HEK293 (cell line): ENCODE results near the gene NUP62.

ENCODE experiments used
- CTCF ChIP-seq: fragments of 450-650 bp; formaldehyde crosslinking; IDR thresholded peaks from 2 replicates; pipeline ENCODE4 v1.5.1; 2016; ENCODE audit warnings: missing biosample characterization, missing genetic modification characterization
- EGR2 ChIP-seq: fragments of 450-650 bp; formaldehyde crosslinking; IDR thresholded peaks from 2 replicates; pipeline ENCODE4 v1.5.1; 2016; ENCODE audit warnings: low read depth, missing biosample characterization, missing genetic modification characterization
- GLIS1 ChIP-seq: fragments of 450-650 bp; formaldehyde crosslinking; IDR thresholded peaks from 2 replicates; pipeline ENCODE4 v1.5.1; 2016; ENCODE audit warnings: missing biosample characterization, missing genetic modification characterization
- PBX3 ChIP-seq: sonication (generic); formaldehyde crosslinking; IDR thresholded peaks from 2 replicates; pipeline ENCODE4 v1.8.1; 2022; ENCODE audit warnings: mild to moderate bottlenecking, moderate library complexity, missing genetic modification reagents
- PRDM1 ChIP-seq: fragments of 450-650 bp; formaldehyde crosslinking; IDR thresholded peaks from 2 replicates; pipeline ENCODE4; 2016; ENCODE audit warnings: missing biosample characterization, missing genetic modification characterization
- REPIN1 ChIP-seq: fragments of 450-650 bp; formaldehyde crosslinking; IDR thresholded peaks from 2 replicates; pipeline ENCODE4 v1.5.1; 2017; ENCODE audit warnings: missing biosample characterization, missing genetic modification characterization, low read depth
- SCRT1 ChIP-seq: fragments of 450-650 bp; formaldehyde crosslinking; IDR thresholded peaks from 2 replicates; pipeline ENCODE4 v1.5.1; 2016; ENCODE audit warnings: missing biosample characterization, missing genetic modification characterization, borderline replicate concordance
- ZEB2 ChIP-seq: fragments of 450-650 bp; formaldehyde crosslinking; IDR thresholded peaks from 2 replicates; pipeline ENCODE4 v1.5.1; 2016; ENCODE audit warnings: missing biosample characterization, missing genetic modification characterization
- ZFP3 ChIP-seq: fragments of 450-650 bp; formaldehyde crosslinking; IDR thresholded peaks from 2 replicates; pipeline ENCODE4 v1.5.1; 2016; ENCODE audit warnings: low read depth, missing biosample characterization, missing genetic modification characterization
- ZNF112 ChIP-seq: fragments of 450-650 bp; formaldehyde crosslinking; IDR thresholded peaks from 2 replicates; pipeline ENCODE4 v1.5.0; 2017; ENCODE audit warnings: missing biosample characterization, missing genetic modification characterization
- ZNF114 ChIP-seq: fragments of 450-650 bp; formaldehyde crosslinking; IDR thresholded peaks from 2 replicates; pipeline ENCODE4 v1.5.0; 2017; ENCODE audit warnings: missing biosample characterization, missing genetic modification characterization
- ZNF140 ChIP-seq: fragments of 450-650 bp; formaldehyde crosslinking; IDR thresholded peaks from 2 replicates; pipeline ENCODE4 v1.5.1; 2016; ENCODE audit warnings: missing biosample characterization, missing genetic modification characterization
- ZNF146 ChIP-seq: fragments of 450-650 bp; formaldehyde crosslinking; IDR thresholded peaks from 2 replicates; pipeline ENCODE4 v1.5.1; 2016; ENCODE audit warnings: missing biosample characterization, missing genetic modification characterization
- ZNF157 ChIP-seq: fragments of 450-650 bp; formaldehyde crosslinking; IDR thresholded peaks from 2 replicates; pipeline ENCODE4 v1.5.1; 2016; ENCODE audit warnings: missing biosample characterization, missing genetic modification characterization
- ZNF16 ChIP-seq: fragments of 450-650 bp; formaldehyde crosslinking; IDR thresholded peaks from 2 replicates; pipeline ENCODE4 v1.5.1; 2016; ENCODE audit warnings: low read depth, missing biosample characterization, missing genetic modification characterization
- ZNF211 ChIP-seq: fragments of 450-650 bp; formaldehyde crosslinking; IDR thresholded peaks from 2 replicates; pipeline ENCODE4 v1.5.1; 2016; ENCODE audit warnings: low read depth, missing biosample characterization, missing genetic modification characterization
- ZNF266 ChIP-seq: fragments of 450-650 bp; formaldehyde crosslinking; IDR thresholded peaks from 2 replicates; pipeline ENCODE4 v1.5.1; 2016; ENCODE audit warnings: missing biosample characterization, missing genetic modification characterization, low read depth
- ZNF292 ChIP-seq: fragments of 450-650 bp; formaldehyde crosslinking; IDR thresholded peaks from 2 replicates; pipeline ENCODE4 v1.5.1; 2016; ENCODE audit warnings: low read depth, missing biosample characterization, missing genetic modification characterization, borderline replicate concordance
- ZNF404 ChIP-seq: fragments of 450-650 bp; formaldehyde crosslinking; IDR thresholded peaks from 2 replicates; pipeline ENCODE4 v1.5.1; 2017; ENCODE audit warnings: missing biosample characterization, missing genetic modification characterization
- ZNF549 ChIP-seq: fragments of 450-650 bp; IDR thresholded peaks from 2 replicates; pipeline ENCODE4 v1.5.1; 2018; ENCODE audit warnings: missing biosample characterization, missing genetic modification characterization, mild to moderate bottlenecking, inconsistent platforms, moderate library complexity
- ZNF596 ChIP-seq: fragments of 450-650 bp; IDR thresholded peaks from 2 replicates; pipeline ENCODE4 v1.5.0; 2018; ENCODE audit warnings: missing biosample characterization, mild to moderate bottlenecking, missing genetic modification characterization, moderate library complexity
- ZNF747 ChIP-seq: fragments of 450-650 bp; formaldehyde crosslinking; IDR thresholded peaks from 2 replicates; pipeline ENCODE4 v1.5.1; 2016; ENCODE audit warnings: missing biosample characterization, missing genetic modification characterization
- ZSCAN18 ChIP-seq: fragments of 450-650 bp; formaldehyde crosslinking; IDR thresholded peaks from 2 replicates; pipeline ENCODE4 v1.5.1; 2016; ENCODE audit warnings: missing biosample characterization, missing genetic modification characterization
- TF ChIP-seq, protein P1 (sequence below): fragments of 450-650 bp; formaldehyde crosslinking; IDR thresholded peaks from 2 replicates; pipeline ENCODE4 v1.5.1; 2016; ENCODE audit warnings: missing biosample characterization, missing genetic modification characterization, borderline replicate concordance
- TF ChIP-seq, protein P2 (sequence below): fragments of 450-650 bp; formaldehyde crosslinking; IDR thresholded peaks from 2 replicates; pipeline ENCODE4 v1.5.1; 2016; ENCODE audit warnings: missing biosample characterization, missing genetic modification characterization
- TF ChIP-seq, protein P3 (sequence below): fragments of 450-650 bp; formaldehyde crosslinking; IDR thresholded peaks from 2 replicates; pipeline ENCODE4 v1.5.1; 2017; ENCODE audit warnings: missing biosample characterization, missing genetic modification characterization

NUP62 gene

DNA sequence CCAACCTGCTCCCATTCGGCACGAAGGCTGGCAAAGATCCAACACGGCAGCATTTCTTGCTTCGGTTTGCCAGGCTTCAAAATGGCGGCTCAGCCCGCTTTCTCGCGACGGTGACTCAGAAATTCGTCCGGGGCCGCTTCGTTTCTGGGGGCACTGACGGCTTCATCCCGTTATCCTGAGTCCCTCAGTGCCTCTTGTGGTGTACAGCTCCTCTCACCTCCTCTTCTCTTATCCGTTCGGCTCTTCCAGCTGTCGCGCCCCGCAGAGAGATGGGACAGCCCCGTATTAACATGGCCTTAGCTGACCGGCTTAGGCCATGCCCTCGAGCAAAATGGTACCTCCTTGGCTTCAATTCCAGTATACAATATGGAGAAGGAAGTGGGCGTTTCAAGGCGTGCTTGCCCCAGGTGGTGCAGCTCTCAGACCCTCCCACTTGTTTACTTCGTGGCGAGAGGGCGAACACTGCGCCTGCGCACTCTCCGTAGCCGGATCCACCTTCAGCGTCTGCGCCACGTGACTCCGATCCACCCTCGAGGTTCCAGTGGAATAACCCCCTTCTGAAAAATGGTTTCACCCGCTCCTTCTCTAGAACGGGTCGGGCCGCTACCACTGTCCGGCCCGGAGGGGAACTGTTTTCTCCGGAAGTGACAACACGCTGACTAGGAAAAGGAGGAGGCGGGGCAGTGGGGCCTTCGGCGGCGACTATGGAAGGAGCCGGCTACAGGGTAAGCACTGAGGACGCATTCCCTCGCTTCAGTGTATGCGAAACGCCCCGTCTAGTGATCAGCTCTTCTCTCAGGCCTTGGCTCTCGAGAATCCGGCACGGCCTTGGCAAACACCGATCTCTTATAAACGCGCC lies 52.1 kb downstream of the NUP62 start, which contains the start of the genes AKT1S1 and TBC1D17 (continued):
- TF ChIP-seq ZFP3 (tag by site-specific recombination) (no peak), ZNF157 (tag by site-specific recombination) (no peak), SCRT1 (tag by site-specific recombination) (no peak), ZNF266 (tag by site-specific recombination) (no peak), ZNF211 (tag by site-specific recombination) (no peak), ZNF292 (no peak), ZSCAN18 (peak; percentile 22; the same call in 1 of the 2 replicates), EGR2 (tag by site-specific recombination) (peak; percentile 64), REPIN1 (tag by site-specific recombination) (no peak), ZNF404 (tag by site-specific recombination) (no peak), GLIS1 (no peak), ZNF146 (tag by site-specific recombination) (no peak), ZNF140 (no peak), ZNF596 (tag by site-specific recombination) (no peak), ZNF114 (tag by site-specific recombination) (no peak), PRDM1 (tag by site-specific recombination) (no peak), ZNF549 (no peak), ZNF112 (tag by site-specific recombination) (no peak), CTCF (no peak), PBX3 (CRISPR knock-in tag) (peak; percentile 66), ZNF16 (no peak), ZNF747 (no peak), ZEB2 (no peak; the same call in 1 of the 2 replicates)
- TF ChIP-seq, protein P1, sequence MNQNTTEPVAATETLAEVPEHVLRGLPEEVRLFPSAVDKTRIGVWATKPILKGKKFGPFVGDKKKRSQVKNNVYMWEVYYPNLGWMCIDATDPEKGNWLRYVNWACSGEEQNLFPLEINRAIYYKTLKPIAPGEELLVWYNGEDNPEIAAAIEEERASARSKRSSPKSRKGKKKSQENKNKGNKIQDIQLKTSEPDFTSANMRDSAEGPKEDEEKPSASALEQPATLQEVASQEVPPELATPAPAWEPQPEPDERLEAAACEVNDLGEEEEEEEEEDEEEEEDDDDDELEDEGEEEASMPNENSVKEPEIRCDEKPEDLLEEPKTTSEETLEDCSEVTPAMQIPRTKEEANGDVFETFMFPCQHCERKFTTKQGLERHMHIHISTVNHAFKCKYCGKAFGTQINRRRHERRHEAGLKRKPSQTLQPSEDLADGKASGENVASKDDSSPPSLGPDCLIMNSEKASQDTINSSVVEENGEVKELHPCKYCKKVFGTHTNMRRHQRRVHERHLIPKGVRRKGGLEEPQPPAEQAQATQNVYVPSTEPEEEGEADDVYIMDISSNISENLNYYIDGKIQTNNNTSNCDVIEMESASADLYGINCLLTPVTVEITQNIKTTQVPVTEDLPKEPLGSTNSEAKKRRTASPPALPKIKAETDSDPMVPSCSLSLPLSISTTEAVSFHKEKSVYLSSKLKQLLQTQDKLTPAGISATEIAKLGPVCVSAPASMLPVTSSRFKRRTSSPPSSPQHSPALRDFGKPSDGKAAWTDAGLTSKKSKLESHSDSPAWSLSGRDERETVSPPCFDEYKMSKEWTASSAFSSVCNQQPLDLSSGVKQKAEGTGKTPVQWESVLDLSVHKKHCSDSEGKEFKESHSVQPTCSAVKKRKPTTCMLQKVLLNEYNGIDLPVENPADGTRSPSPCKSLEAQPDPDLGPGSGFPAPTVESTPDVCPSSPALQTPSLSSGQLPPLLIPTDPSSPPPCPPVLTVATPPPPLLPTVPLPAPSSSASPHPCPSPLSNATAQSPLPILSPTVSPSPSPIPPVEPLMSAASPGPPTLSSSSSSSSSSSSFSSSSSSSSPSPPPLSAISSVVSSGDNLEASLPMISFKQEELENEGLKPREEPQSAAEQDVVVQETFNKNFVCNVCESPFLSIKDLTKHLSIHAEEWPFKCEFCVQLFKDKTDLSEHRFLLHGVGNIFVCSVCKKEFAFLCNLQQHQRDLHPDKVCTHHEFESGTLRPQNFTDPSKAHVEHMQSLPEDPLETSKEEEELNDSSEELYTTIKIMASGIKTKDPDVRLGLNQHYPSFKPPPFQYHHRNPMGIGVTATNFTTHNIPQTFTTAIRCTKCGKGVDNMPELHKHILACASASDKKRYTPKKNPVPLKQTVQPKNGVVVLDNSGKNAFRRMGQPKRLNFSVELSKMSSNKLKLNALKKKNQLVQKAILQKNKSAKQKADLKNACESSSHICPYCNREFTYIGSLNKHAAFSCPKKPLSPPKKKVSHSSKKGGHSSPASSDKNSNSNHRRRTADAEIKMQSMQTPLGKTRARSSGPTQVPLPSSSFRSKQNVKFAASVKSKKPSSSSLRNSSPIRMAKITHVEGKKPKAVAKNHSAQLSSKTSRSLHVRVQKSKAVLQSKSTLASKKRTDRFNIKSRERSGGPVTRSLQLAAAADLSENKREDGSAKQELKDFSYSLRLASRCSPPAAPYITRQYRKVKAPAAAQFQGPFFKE (tag by site-specific recombination) = no peak
- TF ChIP-seq, protein P2, sequence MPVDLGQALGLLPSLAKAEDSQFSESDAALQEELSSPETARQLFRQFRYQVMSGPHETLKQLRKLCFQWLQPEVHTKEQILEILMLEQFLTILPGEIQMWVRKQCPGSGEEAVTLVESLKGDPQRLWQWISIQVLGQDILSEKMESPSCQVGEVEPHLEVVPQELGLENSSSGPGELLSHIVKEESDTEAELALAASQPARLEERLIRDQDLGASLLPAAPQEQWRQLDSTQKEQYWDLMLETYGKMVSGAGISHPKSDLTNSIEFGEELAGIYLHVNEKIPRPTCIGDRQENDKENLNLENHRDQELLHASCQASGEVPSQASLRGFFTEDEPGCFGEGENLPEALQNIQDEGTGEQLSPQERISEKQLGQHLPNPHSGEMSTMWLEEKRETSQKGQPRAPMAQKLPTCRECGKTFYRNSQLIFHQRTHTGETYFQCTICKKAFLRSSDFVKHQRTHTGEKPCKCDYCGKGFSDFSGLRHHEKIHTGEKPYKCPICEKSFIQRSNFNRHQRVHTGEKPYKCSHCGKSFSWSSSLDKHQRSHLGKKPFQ = no peak
- TF ChIP-seq, protein P3, sequence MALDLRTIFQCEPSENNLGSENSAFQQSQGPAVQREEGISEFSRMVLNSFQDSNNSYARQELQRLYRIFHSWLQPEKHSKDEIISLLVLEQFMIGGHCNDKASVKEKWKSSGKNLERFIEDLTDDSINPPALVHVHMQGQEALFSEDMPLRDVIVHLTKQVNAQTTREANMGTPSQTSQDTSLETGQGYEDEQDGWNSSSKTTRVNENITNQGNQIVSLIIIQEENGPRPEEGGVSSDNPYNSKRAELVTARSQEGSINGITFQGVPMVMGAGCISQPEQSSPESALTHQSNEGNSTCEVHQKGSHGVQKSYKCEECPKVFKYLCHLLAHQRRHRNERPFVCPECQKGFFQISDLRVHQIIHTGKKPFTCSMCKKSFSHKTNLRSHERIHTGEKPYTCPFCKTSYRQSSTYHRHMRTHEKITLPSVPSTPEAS (tag by site-specific recombination) = 0 out of 2 replicates have a peak, but pooled peaks have one; percentile 18
